ENCODE data around the gene AOPEP. TPM values are rescaled to one million over a fixed set of nuclear protein-coding genes. Genes with fewer than 3 reads are reported as not detected.

AOPEP gene
- polyA plus RNA-seq, 1 donor from 2014 or later, result 10.0 TPM

DNA sequence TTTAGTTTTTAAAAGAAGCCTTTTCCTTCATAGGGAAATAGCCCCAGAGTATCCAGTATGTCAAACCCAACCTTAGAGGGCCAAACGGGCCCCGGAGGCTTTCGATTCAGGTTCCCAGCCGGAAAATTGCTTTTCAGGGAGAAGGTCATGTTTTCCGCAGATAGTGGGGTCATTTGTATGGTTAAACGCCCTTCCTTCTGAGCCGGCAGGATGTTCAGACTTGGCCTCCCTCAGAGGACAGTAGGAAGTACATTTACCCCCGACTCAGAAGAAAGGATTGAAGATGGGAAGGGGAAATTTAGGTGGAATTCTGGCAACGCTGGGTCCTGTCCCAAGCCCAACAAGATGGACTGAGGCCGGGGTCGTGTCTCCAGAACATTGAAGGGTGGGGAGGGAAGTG is 195.2 kb downstream of the AOPEP start:
- Histone ChIP-seq H3K27ac (ENCODE audit: low read length) (no peak overlapping the region), H3K27me3 (ENCODE audit: insufficient read depth, low read depth, low read length) (no peaks in the 10 kb centered on the region), H3K9me2 (ENCODE audit: insufficient read depth, low read length) (no peaks in the 10 kb centered on the region), H3K79me2 (replicated peaks; ENCODE audit: insufficient read depth, low read length) (no peaks in the 10 kb centered on the region), H3K9me3 (ENCODE audit: low read length) (no peaks in the 10 kb centered on the region), H3K36me3 (ENCODE audit: insufficient read depth, low read length) (no peaks in the 10 kb centered on the region), H2AFZ (ENCODE audit: low read depth, low read length) (no peak overlapping the region), H3F3A (ENCODE audit: insufficient read depth, low read length, poor library complexity, severe bottlenecking) (no peaks in the 10 kb centered on the region), H3K4me3 (ENCODE audit: low read length) (no peak overlapping the region), H3K9ac (ENCODE audit: low read length) (no peak overlapping the region), H4K20me1 (ENCODE audit: insufficient read depth) (no peaks in the 10 kb centered on the region), H3K4me2 (ENCODE audit: low read length) (no peak overlapping the region)
- TF ChIP-seq, protein P1, sequence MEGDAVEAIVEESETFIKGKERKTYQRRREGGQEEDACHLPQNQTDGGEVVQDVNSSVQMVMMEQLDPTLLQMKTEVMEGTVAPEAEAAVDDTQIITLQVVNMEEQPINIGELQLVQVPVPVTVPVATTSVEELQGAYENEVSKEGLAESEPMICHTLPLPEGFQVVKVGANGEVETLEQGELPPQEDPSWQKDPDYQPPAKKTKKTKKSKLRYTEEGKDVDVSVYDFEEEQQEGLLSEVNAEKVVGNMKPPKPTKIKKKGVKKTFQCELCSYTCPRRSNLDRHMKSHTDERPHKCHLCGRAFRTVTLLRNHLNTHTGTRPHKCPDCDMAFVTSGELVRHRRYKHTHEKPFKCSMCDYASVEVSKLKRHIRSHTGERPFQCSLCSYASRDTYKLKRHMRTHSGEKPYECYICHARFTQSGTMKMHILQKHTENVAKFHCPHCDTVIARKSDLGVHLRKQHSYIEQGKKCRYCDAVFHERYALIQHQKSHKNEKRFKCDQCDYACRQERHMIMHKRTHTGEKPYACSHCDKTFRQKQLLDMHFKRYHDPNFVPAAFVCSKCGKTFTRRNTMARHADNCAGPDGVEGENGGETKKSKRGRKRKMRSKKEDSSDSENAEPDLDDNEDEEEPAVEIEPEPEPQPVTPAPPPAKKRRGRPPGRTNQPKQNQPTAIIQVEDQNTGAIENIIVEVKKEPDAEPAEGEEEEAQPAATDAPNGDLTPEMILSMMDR (IDR thresholded peaks at IDR 0.05; ENCODE audit: poor library complexity, severe bottlenecking), result no peak
- no peak for TF ChIP-seq TAF1 (IDR thresholded peaks at IDR 0.05; ENCODE audit: low read depth)
- no peak for TF ChIP-seq SMC3 (conservative IDR thresholded peaks at IDR 0.05; ENCODE audit: poor library complexity)
- no peak for TF ChIP-seq POLR2AphosphoS5 (IDR thresholded peaks at IDR 0.05)
- TF ChIP-seq MXI1 (conservative IDR thresholded peaks at IDR 0.05; ENCODE audit: poor library complexity, severe bottlenecking), result no peak
- TF ChIP-seq EZH2 (IDR thresholded peaks at IDR 0.05; ENCODE audit: borderline replicate concordance, insufficient read depth, low read length, poor library complexity, severe bottlenecking), result no peak
- TF ChIP-seq, protein P2, sequence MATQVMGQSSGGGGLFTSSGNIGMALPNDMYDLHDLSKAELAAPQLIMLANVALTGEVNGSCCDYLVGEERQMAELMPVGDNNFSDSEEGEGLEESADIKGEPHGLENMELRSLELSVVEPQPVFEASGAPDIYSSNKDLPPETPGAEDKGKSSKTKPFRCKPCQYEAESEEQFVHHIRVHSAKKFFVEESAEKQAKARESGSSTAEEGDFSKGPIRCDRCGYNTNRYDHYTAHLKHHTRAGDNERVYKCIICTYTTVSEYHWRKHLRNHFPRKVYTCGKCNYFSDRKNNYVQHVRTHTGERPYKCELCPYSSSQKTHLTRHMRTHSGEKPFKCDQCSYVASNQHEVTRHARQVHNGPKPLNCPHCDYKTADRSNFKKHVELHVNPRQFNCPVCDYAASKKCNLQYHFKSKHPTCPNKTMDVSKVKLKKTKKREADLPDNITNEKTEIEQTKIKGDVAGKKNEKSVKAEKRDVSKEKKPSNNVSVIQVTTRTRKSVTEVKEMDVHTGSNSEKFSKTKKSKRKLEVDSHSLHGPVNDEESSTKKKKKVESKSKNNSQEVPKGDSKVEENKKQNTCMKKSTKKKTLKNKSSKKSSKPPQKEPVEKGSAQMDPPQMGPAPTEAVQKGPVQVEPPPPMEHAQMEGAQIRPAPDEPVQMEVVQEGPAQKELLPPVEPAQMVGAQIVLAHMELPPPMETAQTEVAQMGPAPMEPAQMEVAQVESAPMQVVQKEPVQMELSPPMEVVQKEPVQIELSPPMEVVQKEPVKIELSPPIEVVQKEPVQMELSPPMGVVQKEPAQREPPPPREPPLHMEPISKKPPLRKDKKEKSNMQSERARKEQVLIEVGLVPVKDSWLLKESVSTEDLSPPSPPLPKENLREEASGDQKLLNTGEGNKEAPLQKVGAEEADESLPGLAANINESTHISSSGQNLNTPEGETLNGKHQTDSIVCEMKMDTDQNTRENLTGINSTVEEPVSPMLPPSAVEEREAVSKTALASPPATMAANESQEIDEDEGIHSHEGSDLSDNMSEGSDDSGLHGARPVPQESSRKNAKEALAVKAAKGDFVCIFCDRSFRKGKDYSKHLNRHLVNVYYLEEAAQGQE (IDR thresholded peaks at IDR 0.05; ENCODE audit: borderline replicate concordance), result no peak
- TF ChIP-seq EP300 (conservative IDR thresholded peaks at IDR 0.05; ENCODE audit: poor library complexity, severe bottlenecking), result no peak
- TF ChIP-seq RAD21 (conservative IDR thresholded peaks at IDR 0.05), result no peak

DNA sequence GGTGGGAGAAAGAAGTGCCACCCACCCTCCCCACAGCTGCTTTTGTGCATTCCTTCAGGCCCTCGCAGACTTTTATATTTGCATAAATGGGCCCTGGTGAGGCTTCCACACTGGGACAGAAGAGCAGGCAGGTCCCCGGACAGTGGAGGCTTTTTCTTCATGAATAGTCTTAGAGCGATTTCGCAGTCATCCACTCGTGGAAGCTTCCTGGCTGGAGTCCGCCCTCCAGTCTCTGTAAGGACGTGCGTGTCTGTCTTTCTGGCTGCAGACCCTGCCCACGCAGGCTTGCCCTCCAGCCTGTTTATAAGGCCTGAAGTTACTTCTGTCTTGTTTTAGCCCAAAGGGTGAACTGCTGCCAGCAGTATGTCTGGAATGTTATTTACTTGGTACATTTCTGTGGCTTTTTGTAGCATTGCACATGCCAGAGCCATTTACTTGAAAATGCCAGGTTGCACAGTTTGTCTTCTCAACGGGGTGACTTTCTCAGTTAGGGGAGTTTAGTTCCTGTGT is 195.7 kb downstream of the AOPEP start:
- Histone ChIP-seq H3K9me2 (ENCODE audit: insufficient read depth, low read length) (no peaks in the 10 kb centered on the region), H3K4me3 (ENCODE audit: low read length) (no peak overlapping the region), H3K27me3 (ENCODE audit: insufficient read depth, low read depth, low read length) (no peaks in the 10 kb centered on the region), H2AFZ (ENCODE audit: low read depth, low read length) (no peak overlapping the region), H3K9ac (ENCODE audit: low read length) (no peak overlapping the region), H3K27ac (ENCODE audit: low read length) (no peak overlapping the region), H3K36me3 (ENCODE audit: insufficient read depth, low read length) (no peaks in the 10 kb centered on the region), H3K9me3 (ENCODE audit: low read length) (no peaks in the 10 kb centered on the region), H3F3A (ENCODE audit: insufficient read depth, low read length, poor library complexity, severe bottlenecking) (no peaks in the 10 kb centered on the region), H3K79me2 (replicated peaks; ENCODE audit: insufficient read depth, low read length) (no peaks in the 10 kb centered on the region), H4K20me1 (ENCODE audit: insufficient read depth) (no peaks in the 10 kb centered on the region), H3K4me2 (ENCODE audit: low read length) (no peak overlapping the region)
- TF ChIP-seq TAF1 (IDR thresholded peaks at IDR 0.05; ENCODE audit: low read depth) (no peak), RAD21 (conservative IDR thresholded peaks at IDR 0.05) (no peak), SMC3 (conservative IDR thresholded peaks at IDR 0.05; ENCODE audit: poor library complexity) (no peak), EP300 (conservative IDR thresholded peaks at IDR 0.05; ENCODE audit: poor library complexity, severe bottlenecking) (no peak), EZH2 (IDR thresholded peaks at IDR 0.05; ENCODE audit: borderline replicate concordance, insufficient read depth, low read length, poor library complexity, severe bottlenecking) (no peak), POLR2AphosphoS5 (IDR thresholded peaks at IDR 0.05) (no peak), MXI1 (conservative IDR thresholded peaks at IDR 0.05; ENCODE audit: poor library complexity, severe bottlenecking) (no peak)
- TF ChIP-seq, protein P2 (IDR thresholded peaks at IDR 0.05; ENCODE audit: borderline replicate concordance), result no peak
- TF ChIP-seq, protein P1 (IDR thresholded peaks at IDR 0.05; ENCODE audit: poor library complexity, severe bottlenecking), result no peak
